GM12875 (cell line): ENCODE results near the gene DRG2.

ENCODE experiments used
- H3K4me3 ChIP-seq: one replicate; pipeline ENCODE4 v1.5.1; 2011; ENCODE audit warnings: low read depth, low read length, control low read depth
- CTCF ChIP-seq: IDR thresholded peaks from 2 replicates; pipeline ENCODE4 v1.5.1; 2011; ENCODE audit warnings: low read depth, mild to moderate bottlenecking, control low read depth, inconsistent platforms, low read length, moderate library complexity, borderline replicate concordance; ENCODE audit not compliant: insufficient read depth

DRG2 gene

DNA sequence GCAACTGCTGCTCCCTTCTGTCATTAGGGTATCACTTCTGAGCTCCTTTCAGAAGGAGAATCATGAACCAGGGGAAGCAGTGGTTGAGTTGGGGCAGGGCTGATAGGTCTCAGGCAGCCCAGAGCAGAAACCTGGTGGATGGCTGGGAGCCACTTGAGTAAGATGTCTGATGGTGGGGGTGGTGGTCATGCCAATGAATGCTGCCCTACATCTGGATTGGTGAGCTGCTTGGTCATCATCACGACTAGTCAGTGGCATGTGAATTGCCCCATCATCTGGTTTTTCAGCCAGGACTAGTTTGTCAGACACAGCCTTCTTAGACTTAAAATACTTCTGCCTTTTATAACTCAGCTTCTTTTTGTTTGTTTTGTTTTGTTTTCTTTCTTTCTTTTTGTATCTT lies 46.0 kb upstream of the DRG2 start:
- TF ChIP-seq CTCF, result no peak

GRCh38 chr17:18042983-18043382 lies 44.8 kb upstream of the DRG2 start:
- TF ChIP-seq CTCF, result no peak
- no peak overlapping the region for H3K4me3 ChIP-seq

More for the DNA sequence above, 46.0 kb upstream of the DRG2 start:
- no peak overlapping the region for H3K4me3 ChIP-seq

DNA sequence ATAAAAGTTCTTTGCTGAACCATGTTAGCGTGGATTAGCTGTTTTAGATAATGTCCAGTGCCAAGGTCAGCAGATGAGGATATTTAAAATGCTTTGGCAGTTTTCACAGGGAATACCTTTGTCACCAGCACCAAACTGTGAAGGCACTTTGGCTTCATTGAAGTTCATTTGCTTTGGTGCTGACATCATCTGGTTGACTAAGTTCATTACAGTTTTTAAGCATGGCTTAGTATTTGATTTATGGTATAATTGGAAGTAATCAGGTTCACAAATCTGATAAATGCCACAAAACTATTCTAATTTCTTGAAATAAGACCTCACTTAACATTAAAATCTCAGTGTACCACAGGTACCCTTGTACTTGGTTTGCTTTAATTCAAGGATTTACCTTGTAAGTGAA lies 44.3 kb upstream of the DRG2 start:
- TF ChIP-seq CTCF, result no peak
- no peak overlapping the region for H3K4me3 ChIP-seq

- no peak for TF ChIP-seq CTCF
- H3K4me3 ChIP-seq, result no peak overlapping the region
Observed at GRCh38 chr17:18044609-18045008, 43.1 kb upstream of the DRG2 start.

DNA sequence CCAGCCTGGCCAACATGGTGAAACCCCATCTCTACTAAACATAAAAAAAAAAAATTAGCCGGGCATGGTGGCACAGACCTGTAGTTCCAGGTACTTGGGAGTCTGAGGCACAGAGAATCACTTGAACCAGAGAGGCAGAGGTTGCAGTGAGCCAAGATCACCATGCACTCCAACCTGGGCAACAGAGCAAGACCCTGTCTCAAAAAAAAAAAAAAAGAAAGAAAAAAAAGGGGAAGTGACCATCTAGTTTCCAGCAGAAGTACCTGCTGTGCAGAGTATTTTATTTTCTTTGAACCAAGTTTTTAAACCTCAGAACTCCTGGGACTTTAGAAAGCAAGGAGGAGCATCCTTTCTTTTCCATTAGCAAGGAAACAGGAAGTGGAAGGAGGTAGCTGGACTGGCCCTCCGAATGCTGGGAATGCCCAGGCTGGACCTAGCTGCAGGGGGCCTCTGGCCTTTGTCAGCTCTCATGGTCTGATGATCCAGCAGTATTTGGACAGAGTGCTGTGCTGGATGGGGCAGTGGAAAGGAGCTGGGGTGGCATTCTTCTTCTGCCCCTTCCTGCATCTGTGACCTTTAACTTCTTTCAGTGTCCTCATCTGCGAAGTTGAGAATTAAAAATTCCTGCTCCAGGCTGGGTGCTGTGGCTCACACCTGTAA lies 41.9 kb upstream of the DRG2 start:
- no peak overlapping the region for H3K4me3 ChIP-seq
- TF ChIP-seq CTCF, result no peak

DNA sequence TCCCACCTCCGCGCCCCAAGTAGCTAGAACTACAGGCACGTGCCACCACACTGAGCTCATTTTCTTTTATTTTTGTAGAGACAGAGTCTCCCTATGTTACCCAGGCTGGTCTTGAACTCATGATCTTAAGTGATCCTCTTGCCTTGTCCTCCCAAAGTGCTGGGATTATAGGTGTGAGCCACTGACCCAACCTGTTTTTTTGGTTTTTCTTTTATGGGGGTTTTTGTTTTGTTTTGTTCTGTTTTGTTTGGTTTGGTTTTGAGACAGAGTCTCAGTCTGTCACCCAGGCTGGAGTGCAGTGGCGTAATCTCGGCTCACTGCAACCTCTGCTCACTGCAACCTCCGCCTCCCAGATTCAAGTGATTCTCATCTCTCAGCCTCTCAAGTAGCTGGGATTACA lies 32.2 kb upstream of the DRG2 start:
- no peak overlapping the region for H3K4me3 ChIP-seq
- TF ChIP-seq CTCF, result no peak

GRCh38 chr17:18056214-18056613 lies 31.5 kb upstream of the DRG2 start:
- H3K4me3 ChIP-seq, result no peak overlapping the region
- TF ChIP-seq CTCF, result no peak
